Thyroid gland (tissue), 4 donors: ENCODE measurements around the gene MAP3K12. TPM values are rescaled to one million over a fixed set of nuclear protein-coding genes. Genes with fewer than 3 reads are reported as not detected.
"Not testable (repeated sequence)": the region's sequence is repeated elsewhere in the genome, so short reads cannot be mapped to it uniquely, and the experiment has no call there.

Source experiments
- DNase-seq, 2 donors: peaks; one replicate each; pipeline ENCODE4 v3.0.0-alpha.2; 2019
- H3K27ac ChIP-seq, 3 donors: fragments of 200-600 bp; sonication (generic); 1 replicate in 2 of 3; 2 replicates in 1 of 3; pipeline ENCODE4 v1.5.1; 2016 to 2019; ENCODE audit warnings: mild to moderate bottlenecking in 1 of 3, moderate library complexity in 1 of 3
- H3K27me3 ChIP-seq: fragments of 200-600 bp; sonication (generic); one replicate; pipeline ENCODE4 v1.5.1; 2019
- H3K36me3 ChIP-seq, 2 donors: fragments of 200-600 bp; sonication (generic); one replicate each; pipeline ENCODE4 v1.5.1; 2016 to 2019
- H3K4me1 ChIP-seq, 2 donors: fragments of 200-600 bp; sonication (generic); one replicate each; pipeline ENCODE4 v1.5.1; 2017 to 2019
- H3K4me3 ChIP-seq, 3 donors: fragments of 200-600 bp; sonication (generic); replicated peaks in 1 of 3; 1 replicate in 2 of 3; 2 replicates in 1 of 3; pipeline ENCODE4 v1.5.1; 2016; ENCODE audit warnings: mild to moderate bottlenecking in 1 of 3
- H3K9me3 ChIP-seq: fragments of 200-600 bp; sonication (generic); one replicate; pipeline ENCODE4 v1.5.1; 2017
- CTCF ChIP-seq, 6 experiments: fragments of 200-600 bp in 3 of 6; fragments of 450-650 bp in 3 of 6; sonication (generic) in 3 of 6; IDR thresholded peaks; one replicate each; pipeline ENCODE4 v1.5.1; 2016 to 2019; ENCODE audit warnings: antibody characterized with exemption in 6 of 6, mild to moderate bottlenecking in 2 of 6, inconsistent platforms in 1 of 6, moderate library complexity in 1 of 6
- POLR2A ChIP-seq, 2 donors: fragments of 450-650 bp; IDR thresholded peaks; one replicate each; pipeline ENCODE4 v1.6.1; 2017; ENCODE audit warnings: antibody characterized with exemption in 2 of 2, mild to moderate bottlenecking in 2 of 2, moderate library complexity in 1 of 2
- WGBS, 2 donors: methylation state at CpG; one replicate each; pipeline ENCODE4 v1.1.5; 2017; 5-methylcytosine and 5-hydroxymethylcytosine counted together
- intact Hi-C: fragments of 100-400 bp; cut with DNase I; formaldehyde crosslinking; loops from one replicate; pipeline ENCODE4 v1.15.1; 2023
- total RNA-seq, 4 donors: library from RNA; depleted of rRNA; stranded (reverse); fragments of >200 nt; gene quantifications; one replicate each; pipeline ENCODE4 v1.2.3, GENCODE V29; 2016

The MAP3K12 gene
- total RNA-seq, 4 donors from 2014 or later: 5.2 to 12.9 (median 10.6) TPM

- intact Hi-C loops: no loop called here
- peak overlapping the region; percentile 99 for H3K27ac ChIP-seq
- no peaks in the 10 kb centered on the region for H3K9me3 ChIP-seq
- H3K27me3 ChIP-seq: no peaks in the 10 kb centered on the region
- peaks cover 26 to 37% of the 10 kb centered on the region in 2 donors for H3K36me3 ChIP-seq
- no peak for TF ChIP-seq POLR2A (IDR thresholded peaks at IDR 0.05)
- peak in 2 of 6 experiments; percentile 15 to 40 for TF ChIP-seq CTCF (IDR thresholded peaks at IDR 0.05)
- peaks cover 13 to 21% of the 10 kb centered on the region in 2 donors for H3K4me1 ChIP-seq
- H3K4me3 ChIP-seq: peak overlapping the region; percentile 29 to 93 (median 91)
- peak; percentile 93 to 96 for DNase-seq
- WGBS, 2 donors: 0 to 1% methylated on average over 32 to 43 of the region's 82 CpGs
Observed at GRCh38 chr12:53452159-53453077, 46.8 kb downstream of the MAP3K12 start.

- Histone ChIP-seq H3K27me3 (no peaks in the 10 kb centered on the region), H3K9me3 (no peaks in the 10 kb centered on the region), H3K36me3 (peaks cover 22 to 30% of the 10 kb centered on the region in 2 donors), H3K4me1 (peaks cover 13 to 21% of the 10 kb centered on the region in 2 donors), H3K4me3 (peak within 1 kb of the TSS; percentile 29 to 93 (median 91)), H3K27ac (peak within 1 kb of the TSS; percentile 99)
- peak; percentile 98 to 99 for DNase-seq
- 1% methylated on average over 13 to 27 of the region's 32 CpGs for WGBS, 2 donors
- intact Hi-C loops: no loop called here
- peak in 1 of 2 donors; percentile 90 for TF ChIP-seq POLR2A (IDR thresholded peaks at IDR 0.05)
- TF ChIP-seq CTCF (IDR thresholded peaks at IDR 0.05): peak; percentile 36 to 99 (median 90)
Observed at GRCh38 chr12:53451661-53452158, 47.5 kb downstream of the MAP3K12 start, which contains the start of gene PCBP2. TSS of gene PCBP2 (plus strand) at chr12:53452102. CDS start at chr12:53454801, 2,699 bp downstream.

GRCh38 chr12:53450936-53451335 lies 48.3 kb downstream of the MAP3K12 start:
- peaks cover 14 to 22% of the 10 kb centered on the region in 2 donors for H3K36me3 ChIP-seq
- no peak overlapping the region for H3K4me3 ChIP-seq
- WGBS, 2 donors: 89 to 91% methylated on average over 7 of the region's 7 CpGs
- H3K4me1 ChIP-seq: peaks cover 13 to 21% of the 10 kb centered on the region in 2 donors
- no peak for DNase-seq
- no peaks in the 10 kb centered on the region for H3K9me3 ChIP-seq
- intact Hi-C loops: no loop called here
- TF ChIP-seq CTCF (IDR thresholded peaks at IDR 0.05) (no peak), POLR2A (IDR thresholded peaks at IDR 0.05) (no peak)
- no peaks in the 10 kb centered on the region for H3K27me3 ChIP-seq
- no peak overlapping the region for H3K27ac ChIP-seq

GRCh38 chr12:53444593-53445325 lies 54.5 kb downstream of the MAP3K12 start:
- H3K4me3 ChIP-seq, DNase-seq, intact Hi-C loops, H3K9me3 ChIP-seq, H3K27me3 ChIP-seq, H3K27ac ChIP-seq, H3K36me3 ChIP-seq: not testable (repeated sequence)
- whole genome bisulfite sequencing, 2 donors: 93% methylated on average over 10 to 11 of the region's 11 CpGs
- H3K4me1 ChIP-seq: peaks cover 10 to 26% of the 10 kb centered on the region in 2 donors

GRCh38 chr12:53443955-53444354 lies 55.3 kb downstream of the MAP3K12 start:
- 98 to 99% methylated on average over 4 of the region's 4 CpGs for WGBS, 2 donors
- TF ChIP-seq CTCF (IDR thresholded peaks at IDR 0.05) (no peak), POLR2A (IDR thresholded peaks at IDR 0.05) (no peak)
- no peak overlapping the region for H3K27ac ChIP-seq
- H3K36me3 ChIP-seq: peaks cover 6 to 9% of the 10 kb centered on the region in 2 donors
- H3K4me3 ChIP-seq: no peak overlapping the region
- intact Hi-C loops: no loop called here
- DNase-seq: no peak
- no peaks in the 10 kb centered on the region for H3K9me3 ChIP-seq
- no peaks in the 10 kb centered on the region for H3K27me3 ChIP-seq
- peaks cover 10 to 26% of the 10 kb centered on the region in 2 donors for H3K4me1 ChIP-seq
